Neuronal stem cell (in vitro differentiated cells): ENCODE results near the gene OR6N1.

Source experiments
- DNase-seq: peaks from one replicate; pipeline ENCODE4 v3.0.0-alpha.2; 2013; ENCODE audit warnings: low spot score
- H2AFZ ChIP-seq: one replicate; pipeline ENCODE4 v1.6.1; 2013; ENCODE audit warnings: mild to moderate bottlenecking, low read length, inconsistent platforms
- H2AK5ac ChIP-seq: 2 replicates; pipeline ENCODE4 v1.6.1; 2013; ENCODE audit warnings: low read depth, mild to moderate bottlenecking, inconsistent platforms, low read length, moderate library complexity, mixed read lengths
- H2BK120ac ChIP-seq: 2 replicates; pipeline ENCODE4 v1.6.1; 2013; ENCODE audit warnings: low read depth, mild to moderate bottlenecking, inconsistent platforms, low read length, moderate library complexity, mixed read lengths
- H2BK12ac ChIP-seq: one replicate; pipeline ENCODE4 v1.6.1; 2013; ENCODE audit warnings: low read length, inconsistent platforms
- H2BK15ac ChIP-seq: 2 replicates; pipeline ENCODE4 v1.6.1; 2013; ENCODE audit warnings: mild to moderate bottlenecking, low read length, inconsistent platforms, mixed read lengths
- H2BK5ac ChIP-seq: one replicate; pipeline ENCODE4 v1.6.1; 2013; ENCODE audit warnings: inconsistent platforms, mild to moderate bottlenecking, low read length, moderate library complexity
- H3K14ac ChIP-seq: one replicate; pipeline ENCODE4 v1.6.1; 2013; ENCODE audit warnings: low read length, inconsistent platforms
- H3K18ac ChIP-seq: 2 replicates; pipeline ENCODE4 v1.6.1; 2013; ENCODE audit warnings: low read length, inconsistent platforms
- H3K23ac ChIP-seq: 2 replicates; pipeline ENCODE4 v1.6.1; 2013; ENCODE audit warnings: low read depth, mild to moderate bottlenecking, mixed read lengths, low read length, inconsistent platforms; ENCODE audit not compliant: poor library complexity
- H3K27ac ChIP-seq: replicated peaks from 3 replicates; pipeline ENCODE4 v1.5.1; 2013; ENCODE audit warnings: low read length, inconsistent platforms
- H3K27me3 ChIP-seq, 3 experiments: 2 replicates each; pipeline ENCODE4 v1.6.1; 2013; ENCODE audit warnings: low read length in 3 of 3, mild to moderate bottlenecking in 2 of 3, inconsistent platforms in 1 of 3, low read depth in 1 of 3, mixed read lengths in 1 of 3, moderate library complexity in 1 of 3; ENCODE audit not compliant: control insufficient read depth in 3 of 3, insufficient read depth in 3 of 3
- H3K36me3 ChIP-seq, 2 donors: replicated peaks in 1 of 2; 2 replicates each; pipeline ENCODE4 v1.6.1; 2013; ENCODE audit warnings: low read length in 2 of 2; ENCODE audit not compliant: control insufficient read depth in 2 of 2, insufficient read depth in 2 of 2
- H3K4ac ChIP-seq: 2 replicates; pipeline ENCODE4 v1.6.1; 2013; ENCODE audit warnings: inconsistent platforms, mild to moderate bottlenecking, low read length, moderate library complexity
- H3K4me1 ChIP-seq, 2 donors: 1 replicate in 1 of 2; 2 replicates in 1 of 2; pipeline ENCODE4 v1.6.1; 2013; ENCODE audit warnings: low read length in 2 of 2, low read depth in 1 of 2; ENCODE audit not compliant: control insufficient read depth in 2 of 2, insufficient read depth in 1 of 2
- H3K4me2 ChIP-seq: one replicate; pipeline ENCODE4 v1.6.1; 2013; ENCODE audit warnings: mild to moderate bottlenecking, low read length, inconsistent platforms; ENCODE audit not compliant: insufficient read depth, poor library complexity, severe bottlenecking
- H3K4me3 ChIP-seq, 2 donors: 2 replicates each; pipeline ENCODE4 v1.5.1; 2013; ENCODE audit warnings: low read length in 2 of 2, mild to moderate bottlenecking in 2 of 2, inconsistent platforms in 1 of 2, moderate library complexity in 1 of 2
- H3K79me1 ChIP-seq: one replicate; pipeline ENCODE4 v1.6.1; 2013; ENCODE audit warnings: low read depth, mild to moderate bottlenecking, inconsistent platforms, low read length, moderate library complexity
- H3K9ac ChIP-seq: one replicate; pipeline ENCODE4 v1.6.1; 2013; ENCODE audit warnings: mild to moderate bottlenecking, low read depth, low read length, inconsistent platforms; ENCODE audit not compliant: poor library complexity
- H3K9me3 ChIP-seq, 2 donors: replicated peaks in 1 of 2; 2 replicates each; pipeline versions ENCODE3 to v1.6.1; 2013; ENCODE audit warnings: low read length in 2 of 2, mild to moderate bottlenecking in 2 of 2, inconsistent platforms in 1 of 2, low read depth in 1 of 2, mixed read lengths in 1 of 2, moderate library complexity in 1 of 2; ENCODE audit not compliant: control insufficient read depth in 2 of 2, insufficient read depth in 1 of 2
- H4K8ac ChIP-seq: one replicate; pipeline ENCODE4 v1.6.1; 2013; ENCODE audit warnings: low read depth, mild to moderate bottlenecking, inconsistent platforms, low read length, moderate library complexity
- H4K91ac ChIP-seq: one replicate; pipeline ENCODE4 v1.6.1; 2013; ENCODE audit warnings: low read length, low read depth, mild to moderate bottlenecking, inconsistent platforms; ENCODE audit not compliant: poor library complexity
- WGBS, 2 donors: extraction: QIAGEN DNeasy Blood & Tissue Kit; methylation state at CpG; one replicate each; pipeline ENCODE4 v1.1.7; 2013; ENCODE audit warnings: missing lambda C conversion rate in 2 of 2, mixed read lengths in 1 of 2; ENCODE audit not compliant: insufficient read length in 2 of 2, insufficient replicate concordance in 1 of 2; ENCODE audit errors: extremely low coverage in 2 of 2; 5-methylcytosine and 5-hydroxymethylcytosine counted together

The OR6N1 gene

DNA sequence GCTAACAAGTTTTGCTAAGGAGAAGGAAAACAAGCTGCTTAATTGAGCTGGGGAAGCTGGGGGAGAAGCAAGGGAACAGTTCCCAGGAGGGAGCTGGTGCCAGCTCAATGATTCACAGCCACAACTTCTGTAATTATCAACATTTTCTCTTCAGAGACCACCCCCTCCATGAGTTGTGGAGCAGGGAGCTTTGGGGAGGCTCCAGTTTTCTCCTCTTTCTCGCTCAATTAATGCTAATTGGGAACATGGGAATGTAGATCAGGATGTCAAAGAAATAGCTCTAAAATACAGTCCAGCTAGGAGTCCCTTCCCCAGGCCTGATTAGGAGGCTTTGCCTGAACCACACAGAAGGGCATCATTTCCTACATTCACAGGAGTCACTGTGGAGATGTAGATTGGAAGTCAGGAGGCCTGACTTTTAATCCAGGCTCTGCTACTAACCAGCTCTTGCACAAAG, 47.0 kb upstream of the OR6N1 start:
- Histone ChIP-seq H3K79me1 (no peaks in the 10 kb centered on the region), H2AFZ (no peak overlapping the region), H2BK120ac (no peak overlapping the region), H3K9me3 (no peaks in the 10 kb centered on the region), H3K14ac (no peak overlapping the region), H3K4me1 (peaks cover 0 to 2% of the 10 kb centered on the region in 2 donors), H2BK5ac (no peak overlapping the region), H3K27me3 (no peaks in the 10 kb centered on the region), H3K23ac (no peak overlapping the region), H3K18ac (no peak overlapping the region), H4K8ac (no peak overlapping the region), H3K36me3 (no peaks in the 10 kb centered on the region), H3K9ac (no peak overlapping the region), H3K4me3 (no peak overlapping the region), H2BK15ac (no peak overlapping the region), H3K27ac (no peak overlapping the region), H4K91ac (no peak overlapping the region), H3K4me2 (no peak overlapping the region), H3K4ac (no peak overlapping the region), H2AK5ac (no peak overlapping the region), H2BK12ac (no peak overlapping the region)
- WGBS, 2 donors: no CpG with 5 or more reads among the region's 1 CpG
- DNase-seq: no peak

DNA sequence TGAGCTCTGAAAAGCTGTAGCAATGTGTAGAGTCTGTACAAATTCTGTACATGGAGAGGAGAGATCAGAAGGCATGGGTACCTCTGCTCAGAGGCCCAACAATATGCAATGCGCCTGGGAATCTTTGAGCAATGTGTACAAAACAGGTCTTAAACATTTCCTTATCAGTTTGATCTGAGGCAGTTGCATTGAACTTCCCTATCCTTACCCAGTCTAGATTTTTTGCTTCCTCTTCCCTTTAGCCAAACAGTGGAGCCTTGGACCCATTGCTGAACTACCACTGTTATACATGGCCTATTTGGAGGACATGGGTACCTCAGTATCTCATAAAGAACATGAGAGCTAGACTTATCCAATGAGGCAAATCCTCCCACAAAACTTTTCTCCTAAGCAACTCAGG, 46.6 kb upstream of the OR6N1 start:
- Histone ChIP-seq H3K18ac (no peak overlapping the region), H3K36me3 (no peaks in the 10 kb centered on the region), H3K27ac (no peak overlapping the region), H3K14ac (no peak overlapping the region), H3K4ac (no peak overlapping the region), H2BK120ac (no peak overlapping the region), H4K8ac (no peak overlapping the region), H2AK5ac (no peak overlapping the region), H3K9me3 (no peaks in the 10 kb centered on the region), H2AFZ (no peak overlapping the region), H2BK12ac (no peak overlapping the region), H3K4me1 (peaks cover 0 to 2% of the 10 kb centered on the region in 2 donors), H2BK15ac (no peak overlapping the region), H3K4me3 (no peak overlapping the region), H3K9ac (no peak overlapping the region), H3K79me1 (no peaks in the 10 kb centered on the region), H3K23ac (no peak overlapping the region), H3K4me2 (no peak overlapping the region), H2BK5ac (no peak overlapping the region), H3K27me3 (no peaks in the 10 kb centered on the region), H4K91ac (no peak overlapping the region)
- DNase-seq: no peak
- no CpG with 5 or more reads among the region's 1 CpG for WGBS, 2 donors

DNA sequence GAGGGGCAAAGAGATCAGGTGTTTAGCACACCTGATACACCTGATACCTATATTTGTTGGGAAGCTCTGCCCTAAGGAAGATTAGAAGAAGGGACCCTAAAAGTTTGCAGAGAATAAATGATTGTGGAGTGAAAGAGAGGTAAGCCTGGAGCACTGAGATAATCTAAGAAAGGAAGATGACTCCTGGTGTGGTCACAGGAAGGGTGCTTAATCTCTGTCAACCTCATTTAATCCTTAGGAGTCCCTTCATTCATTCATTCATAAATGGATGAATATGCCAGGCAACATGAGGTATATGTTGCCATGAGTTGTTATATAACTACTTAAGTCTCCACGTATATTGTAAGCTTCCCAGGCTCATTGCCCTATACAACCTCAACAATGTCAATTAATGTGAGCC, 43.0 kb upstream of the OR6N1 start:
- no CpG with 5 or more reads among the region's 1 CpG for WGBS, 2 donors
- no peak for DNase-seq

DNA sequence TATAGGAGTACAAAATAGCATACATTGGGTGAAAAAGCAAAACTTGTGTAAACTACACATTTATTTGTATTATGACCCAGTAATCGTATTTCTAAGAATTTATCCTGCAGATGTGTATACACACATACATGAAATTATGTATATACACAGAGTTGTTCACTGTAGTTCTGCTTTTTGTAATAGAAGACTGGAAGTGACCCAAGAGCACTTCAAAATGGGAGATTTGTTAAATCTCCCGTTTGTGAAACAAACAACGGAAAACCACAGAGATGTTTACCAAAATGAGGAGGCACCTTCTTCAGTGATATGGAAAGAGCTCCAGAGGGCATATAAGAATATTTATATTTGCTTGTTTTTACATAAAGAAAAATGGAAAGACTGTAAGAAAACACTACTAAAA, 41.2 kb upstream of the OR6N1 start:
- H2AFZ ChIP-seq: no peak overlapping the region
- H2BK5ac ChIP-seq: no peak overlapping the region
- no peak overlapping the region for H4K91ac ChIP-seq
- no peak overlapping the region for H3K4me2 ChIP-seq
- no peak overlapping the region for H4K8ac ChIP-seq
- no peak overlapping the region for H2BK120ac ChIP-seq
- H3K18ac ChIP-seq: no peak overlapping the region
- no peaks in the 10 kb centered on the region for H3K36me3 ChIP-seq
- no peak overlapping the region for H3K27ac ChIP-seq
- no peak overlapping the region for H2BK12ac ChIP-seq
- H2BK15ac ChIP-seq: no peak overlapping the region
- no peak overlapping the region for H3K9ac ChIP-seq
- DNase-seq: no peak
- no CpG with 5 or more reads among the region's 3 CpGs for WGBS, 2 donors
- H3K27me3 ChIP-seq: no peaks in the 10 kb centered on the region
- H3K79me1 ChIP-seq: no peaks in the 10 kb centered on the region
- H3K4ac ChIP-seq: no peak overlapping the region
- no peak overlapping the region for H3K23ac ChIP-seq
- no peak overlapping the region for H3K4me3 ChIP-seq
- no peak overlapping the region for H3K14ac ChIP-seq
- no peak overlapping the region for H2AK5ac ChIP-seq
- H3K4me1 ChIP-seq: no peaks in the 10 kb centered on the region
- peaks cover 0 to 1% of the 10 kb centered on the region in 2 donors for H3K9me3 ChIP-seq

More for the DNA sequence above, 43.0 kb upstream of the OR6N1 start:
- Histone ChIP-seq H2BK120ac (no peak overlapping the region), H3K18ac (no peak overlapping the region), H3K23ac (no peak overlapping the region), H2AK5ac (no peak overlapping the region), H4K91ac (no peak overlapping the region), H2BK12ac (no peak overlapping the region), H4K8ac (no peak overlapping the region), H3K4me3 (no peak overlapping the region), H3K4me1 (peaks cover 0 to 2% of the 10 kb centered on the region in 2 donors), H2BK15ac (no peak overlapping the region), H3K27ac (no peak overlapping the region), H3K4me2 (no peak overlapping the region), H3K14ac (no peak overlapping the region), H2BK5ac (no peak overlapping the region), H2AFZ (no peak overlapping the region), H3K9me3 (no peaks in the 10 kb centered on the region), H3K9ac (no peak overlapping the region), H3K4ac (no peak overlapping the region), H3K36me3 (no peaks in the 10 kb centered on the region), H3K27me3 (no peaks in the 10 kb centered on the region), H3K79me1 (no peaks in the 10 kb centered on the region)
